Activated effector memory CD4-positive, alpha-beta T cell treated with Interleukin-2 at 50 U/mL for 16 hours (primary cell): ENCODE data around the gene SLC6A6.
"Not testable (repeated sequence)": the region's sequence is repeated elsewhere in the genome, so short reads cannot be mapped to it uniquely, and the experiment has no call there.

Source experiments
- DNase-seq: peaks from one replicate; pipeline ENCODE4 v3.0.0-alpha.2; 2020

Gene SLC6A6

DNA sequence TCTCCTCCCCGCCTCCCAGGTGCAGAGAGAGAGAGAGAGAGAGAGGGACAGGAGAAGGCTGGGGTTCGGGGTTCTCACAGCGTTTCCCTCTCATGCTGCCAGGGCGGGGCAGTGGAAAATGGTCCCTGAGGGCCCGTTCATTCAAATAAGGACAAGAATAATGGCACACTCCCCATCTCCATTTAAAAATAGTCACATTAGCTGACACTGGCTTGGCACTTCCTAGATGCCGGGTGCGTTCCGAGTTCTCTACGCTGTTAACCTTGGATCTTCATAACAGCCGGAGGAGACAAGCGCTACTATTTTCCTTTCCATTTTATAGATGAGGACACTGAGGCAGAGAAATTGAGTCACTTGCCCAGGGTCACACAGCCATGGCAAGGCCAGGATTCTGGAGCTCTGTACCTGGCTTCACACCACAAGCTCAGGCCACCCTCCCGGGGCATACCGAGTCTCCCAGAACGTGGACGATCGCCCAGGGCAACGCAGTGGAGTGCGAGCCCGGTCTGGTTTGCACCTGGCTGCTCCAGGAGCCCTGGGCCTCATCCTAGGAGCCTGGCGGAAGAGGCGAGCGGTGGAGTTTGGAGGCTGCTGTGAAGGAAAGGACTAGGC lies 608 bp upstream of the SLC6A6 start:
- no peak for DNase-seq

- DNase-seq = no peak
Measured at GRCh38 chr3:14403619-14404155, 1.3 kb downstream of the SLC6A6 start.

- DNase-seq = no peak
Measured at GRCh38 chr3:14404186-14404585, 1.8 kb downstream of the SLC6A6 start.

DNA sequence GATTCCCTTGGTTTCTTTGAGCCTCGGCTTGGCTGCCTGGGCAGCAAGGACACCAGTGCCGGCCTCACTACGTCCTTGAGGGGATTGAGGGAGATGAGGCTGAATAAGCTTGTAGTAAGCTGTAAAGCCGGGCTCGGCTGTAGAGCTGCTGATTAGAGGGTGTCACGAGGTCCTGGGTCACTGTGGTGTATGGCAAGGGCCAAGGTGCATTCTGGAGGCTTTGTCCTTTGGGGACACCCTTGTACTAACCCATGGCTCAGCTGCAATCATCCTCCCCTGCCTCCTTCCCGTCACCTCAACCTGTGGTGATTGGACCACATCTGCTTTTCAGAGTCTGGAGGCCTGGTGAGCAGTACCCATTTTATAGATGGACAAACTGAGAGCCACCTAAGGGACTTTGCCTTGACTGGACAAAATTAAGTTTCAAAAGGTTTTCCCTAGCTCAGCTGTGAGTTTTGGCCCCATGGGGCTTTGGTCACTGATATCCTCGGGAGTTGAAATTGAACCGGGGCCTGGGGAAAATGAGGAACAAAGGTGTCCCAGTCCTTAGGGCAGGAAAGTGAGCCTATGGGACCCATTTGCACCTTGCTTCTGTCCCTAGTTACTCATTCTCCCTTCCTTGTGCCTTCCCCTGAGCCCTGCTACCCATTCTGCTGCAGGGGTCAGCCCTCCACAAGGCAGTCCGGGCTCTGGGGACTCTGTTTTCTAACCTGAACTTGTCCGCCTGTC lies 2.4 kb downstream of the SLC6A6 start:
- DNase-seq = no peak

DNA sequence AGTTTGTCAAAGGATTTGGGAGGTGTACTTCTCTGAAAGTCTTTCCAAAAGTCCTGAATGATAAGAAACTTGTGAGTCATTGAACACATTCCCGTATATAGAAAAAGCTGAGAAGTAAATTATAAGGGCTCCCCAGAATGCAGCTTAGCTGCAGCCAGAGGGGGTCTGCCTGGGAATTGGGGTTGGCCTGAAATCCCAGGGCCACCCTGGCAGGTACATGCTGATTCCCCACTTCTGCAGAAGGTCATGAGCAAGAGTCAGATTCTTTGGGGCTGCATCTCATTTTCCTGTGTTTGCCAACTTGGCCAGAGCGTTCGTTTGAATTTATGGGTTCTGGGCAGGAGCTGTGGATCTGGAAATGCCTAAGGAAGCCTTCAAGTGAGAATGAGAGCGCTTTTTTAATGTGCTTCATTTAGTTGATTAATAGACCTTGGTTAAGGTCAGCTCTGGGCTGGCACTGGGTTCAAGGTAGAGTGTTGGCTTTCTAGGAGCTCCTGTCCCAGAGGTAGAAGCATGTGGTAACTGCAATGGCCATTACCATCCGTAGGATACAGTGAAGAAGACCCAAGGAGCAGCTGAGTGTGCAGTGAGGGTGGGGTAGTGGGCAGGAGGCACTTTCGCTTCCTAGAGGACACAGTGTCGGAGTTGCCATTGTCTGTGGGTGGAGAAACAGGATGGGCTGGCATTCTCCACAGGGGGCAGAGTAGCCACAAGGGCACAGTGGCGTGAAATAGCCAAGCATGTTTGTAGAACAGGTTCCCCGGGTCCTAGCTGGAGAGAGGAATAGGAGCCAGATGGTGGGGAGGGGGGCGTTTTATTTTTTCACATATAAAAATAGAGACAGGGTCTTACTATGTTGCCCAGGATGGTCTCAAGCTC lies 3.2 kb downstream of the SLC6A6 start:
- DNase-seq = no peak

DNA sequence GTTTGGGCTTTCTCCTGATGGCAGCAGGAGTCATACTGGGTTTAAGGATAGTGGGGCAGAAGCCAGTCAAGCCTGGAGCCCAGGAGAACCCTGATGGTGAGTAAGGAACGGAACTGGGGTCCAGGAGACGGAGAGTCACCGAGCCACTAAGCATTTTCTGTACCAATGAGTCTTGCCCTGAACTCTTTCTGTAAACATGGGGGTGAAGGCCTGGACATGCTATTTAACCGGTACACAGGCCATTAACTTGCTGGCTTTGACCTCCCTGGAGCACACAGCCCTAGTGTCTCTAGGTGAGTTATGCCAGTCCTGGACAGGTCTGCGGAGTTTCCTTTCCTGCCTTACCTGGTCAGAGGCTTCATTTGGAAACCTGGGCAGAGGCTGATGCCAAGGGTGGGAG lies 3.9 kb downstream of the SLC6A6 start:
- DNase-seq = no peak

- DNase-seq = no peak
Measured at GRCh38 chr3:14406766-14407165, 4.4 kb downstream of the SLC6A6 start.

DNA sequence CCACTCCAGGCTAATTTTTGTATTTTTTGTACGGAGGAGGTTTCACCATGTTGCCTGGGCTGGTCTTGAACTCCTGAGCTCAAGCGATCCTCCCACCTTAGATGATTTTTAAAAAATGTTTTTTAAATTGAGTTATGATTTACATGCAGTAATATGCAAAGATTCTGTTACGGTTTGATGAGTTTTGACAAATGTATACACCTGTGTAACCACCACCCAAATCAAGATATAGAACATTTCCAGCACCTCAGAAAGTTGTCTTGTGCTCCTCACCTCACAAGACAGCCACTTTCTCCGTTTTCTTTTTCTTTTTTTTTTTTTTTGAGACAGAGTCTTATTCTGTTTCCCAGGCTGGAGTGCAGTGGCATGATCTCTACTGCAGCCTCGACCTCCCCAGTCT lies 4.8 kb downstream of the SLC6A6 start:
- no peak for DNase-seq

DNA sequence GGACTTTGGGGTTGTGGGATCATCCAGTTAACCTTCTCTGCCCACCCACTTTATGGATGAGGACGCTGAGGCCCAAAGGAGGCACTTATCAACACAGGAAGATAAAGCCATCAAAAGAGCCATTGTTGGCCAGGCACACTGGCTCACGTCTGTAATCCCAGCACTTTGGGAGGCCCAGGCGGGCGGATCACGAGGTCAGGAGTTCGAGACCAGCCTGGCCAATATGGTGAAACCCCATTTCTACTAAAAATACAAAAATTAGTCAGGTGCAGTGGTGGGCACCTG lies 7.3 kb downstream of the SLC6A6 start:
- DNase-seq = not testable (repeated sequence)

DNA sequence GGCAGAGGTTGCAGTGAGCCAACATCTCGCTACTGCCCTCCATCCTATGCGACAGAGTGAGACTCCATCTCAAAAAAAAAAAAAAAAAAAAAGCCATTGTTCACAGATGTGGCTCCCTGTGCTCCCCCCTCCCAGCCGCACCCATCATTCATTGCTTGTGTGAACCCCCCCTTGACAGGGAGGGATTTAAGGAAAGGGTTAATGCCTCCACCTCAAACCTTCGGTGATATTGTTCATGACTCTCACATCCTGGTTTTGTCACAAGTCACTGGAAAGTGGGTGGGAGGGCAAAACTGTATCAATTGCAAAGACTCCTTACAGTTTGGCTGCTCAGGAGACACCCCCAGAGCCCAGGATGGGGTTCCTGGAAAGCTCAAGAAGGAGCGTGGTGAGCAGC lies 7.7 kb downstream of the SLC6A6 start:
- DNase-seq = no peak

GRCh38 chr3:14410503-14411165 lies 8.2 kb downstream of the SLC6A6 start:
- DNase-seq = no peak

DNA sequence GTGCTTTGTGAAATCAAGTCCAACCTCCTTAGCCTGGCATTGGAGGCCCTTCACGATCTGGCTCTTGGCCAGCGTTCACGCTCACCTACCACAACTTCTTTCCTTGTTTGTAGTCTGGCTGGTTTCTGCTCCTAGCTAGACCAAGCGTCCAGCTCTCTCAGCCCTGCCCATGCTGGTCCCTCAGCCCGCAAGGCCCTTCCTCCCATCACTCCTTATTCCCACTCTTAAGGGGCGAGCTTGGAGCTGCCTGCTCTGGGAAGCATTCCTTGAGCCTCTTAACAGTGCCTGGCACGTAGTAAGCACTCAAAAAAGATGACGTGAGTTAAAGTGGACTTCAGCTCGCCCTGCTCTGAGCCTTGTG lies 8.7 kb downstream of the SLC6A6 start:
- no peak for DNase-seq

GRCh38 chr3:14411988-14412387 lies 9.6 kb downstream of the SLC6A6 start:
- no peak for DNase-seq

DNA sequence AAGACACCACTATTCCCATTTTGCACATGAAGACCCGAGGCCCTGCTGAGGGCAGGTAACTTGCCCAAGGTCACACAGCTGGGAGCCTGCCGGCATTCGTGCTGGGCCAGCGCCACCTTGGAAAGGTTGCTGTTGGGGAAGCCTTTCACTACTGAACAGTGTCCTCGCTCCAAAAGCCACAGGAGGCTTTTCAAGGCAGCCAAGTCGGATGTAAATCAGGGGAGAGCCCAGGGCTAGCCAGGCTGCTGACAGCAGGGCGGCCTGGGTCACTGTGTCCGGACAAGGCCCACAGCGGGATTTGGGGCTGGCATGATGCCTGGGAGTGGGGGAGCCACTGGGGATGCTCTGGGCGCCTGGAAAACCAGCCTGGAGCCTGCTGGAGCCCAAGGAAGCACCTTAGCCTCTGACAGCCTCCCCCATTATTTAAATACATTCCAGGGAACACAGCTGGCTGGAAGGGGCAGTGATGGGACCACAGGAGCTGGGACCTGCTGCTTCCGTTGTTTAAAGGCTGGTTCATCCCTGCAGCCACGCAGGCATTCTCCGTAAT lies 10.5 kb downstream of the SLC6A6 start:
- no peak for DNase-seq

GRCh38 chr3:14413381-14414071 lies 11.1 kb downstream of the SLC6A6 start:
- no peak for DNase-seq

DNA sequence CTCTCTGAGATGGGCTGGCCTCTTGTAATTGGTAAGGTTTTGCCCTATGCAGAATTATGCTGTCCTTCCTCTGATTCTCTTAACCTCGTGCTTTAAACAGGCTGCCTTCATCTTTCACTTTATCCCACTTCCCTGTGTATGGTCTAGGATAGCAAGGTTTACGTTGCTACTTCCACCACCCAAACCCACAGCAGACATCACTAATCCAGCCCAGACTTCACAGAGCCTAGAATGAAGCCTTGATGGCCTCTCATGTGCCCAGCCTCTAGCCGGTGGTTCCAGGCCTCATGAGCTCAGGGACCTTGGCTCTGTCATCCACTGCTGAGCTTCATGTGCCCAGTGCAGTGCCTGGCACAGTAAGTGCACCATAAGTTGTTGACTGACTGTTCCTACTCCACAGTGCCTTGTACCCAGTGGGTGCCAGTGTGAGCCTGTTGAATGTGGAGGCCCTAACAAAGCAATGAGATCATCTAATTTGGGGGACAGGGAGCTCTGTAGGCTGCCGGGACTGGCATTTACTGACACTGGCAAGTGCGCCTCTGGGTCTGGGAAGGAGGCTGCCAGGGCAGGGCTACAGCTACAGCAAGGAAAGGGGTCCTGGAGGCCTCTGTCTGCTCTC lies 12.5 kb downstream of the SLC6A6 start:
- no peak for DNase-seq

DNA sequence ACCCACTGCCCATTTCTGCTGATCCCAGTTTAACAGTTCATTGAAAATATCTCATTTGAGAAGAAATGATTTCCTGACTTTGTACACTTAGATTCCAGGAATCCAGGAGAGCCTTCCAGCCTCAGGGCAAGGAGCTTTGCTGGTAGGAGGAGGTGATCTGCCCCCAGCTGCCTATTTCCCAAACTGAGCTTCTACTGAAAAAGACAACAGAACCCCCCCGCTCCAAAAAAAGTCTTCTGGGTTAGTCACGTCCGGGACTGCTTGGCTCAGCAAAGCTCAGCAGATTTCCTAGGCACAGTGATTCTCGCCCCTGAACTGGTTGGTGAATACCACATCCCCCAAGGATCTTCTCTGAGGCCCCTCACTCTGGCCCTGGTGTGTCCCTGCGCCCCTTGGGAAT lies 13.1 kb downstream of the SLC6A6 start:
- DNase-seq = no peak

- no peak for DNase-seq
Measured at GRCh38 chr3:14416453-14416852, 14.0 kb downstream of the SLC6A6 start.

DNA sequence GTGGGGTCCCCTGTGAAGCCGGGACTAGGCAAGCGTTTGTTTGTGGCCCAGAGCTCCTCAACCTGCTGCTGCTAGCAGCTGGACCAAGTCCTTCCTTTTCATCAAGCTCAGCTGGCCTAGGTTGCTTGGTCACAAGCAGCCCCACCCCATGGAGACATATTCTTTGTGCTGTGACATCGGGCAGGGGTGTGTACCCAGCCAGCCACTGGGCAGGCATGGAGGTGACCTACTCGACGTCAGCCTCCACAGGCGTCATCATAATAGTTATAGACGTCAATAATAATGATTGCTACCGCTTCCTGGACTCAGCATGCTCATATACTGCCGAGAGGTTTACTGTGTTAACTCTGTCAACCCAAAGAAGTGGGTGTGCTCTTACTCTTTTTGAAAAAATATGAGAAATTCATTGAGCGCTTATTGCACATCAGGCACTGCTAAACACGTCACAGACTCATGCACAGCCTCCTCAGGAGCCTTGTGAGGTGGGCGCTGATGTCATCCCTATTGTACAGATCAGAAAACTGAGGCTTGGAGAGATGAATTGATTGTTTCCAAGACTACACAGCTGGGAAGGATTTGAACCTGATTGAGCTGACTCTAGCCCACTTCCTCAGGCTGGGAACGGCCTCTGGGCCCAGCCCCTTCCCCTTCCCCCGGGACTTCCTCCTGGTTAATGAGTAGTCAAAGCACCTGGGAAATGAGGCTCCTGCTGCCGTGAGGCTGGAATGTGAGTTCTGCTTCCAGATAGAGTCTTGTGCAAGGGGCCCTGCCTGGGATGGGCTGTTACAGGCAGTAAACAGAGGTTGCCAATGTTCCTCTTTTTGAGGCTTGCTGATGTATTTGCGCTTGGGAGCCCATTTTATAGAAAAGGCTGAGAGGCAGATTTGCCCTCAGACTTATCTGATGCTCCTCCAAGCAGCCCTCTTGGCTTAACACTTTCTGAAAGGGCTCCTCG lies 16.2 kb downstream of the SLC6A6 start:
- DNase-seq = no peak
